ENCODE measurements around the gene SPEF1. TPM values are rescaled to one million over a fixed set of nuclear protein-coding genes. Genes with fewer than 3 reads are reported as not detected.

SPEF1 gene
- total RNA-seq, 4 donors from 2014 or later: 0.26 to 1.3 (median 0.37) TPM; not detected in 1

DNA sequence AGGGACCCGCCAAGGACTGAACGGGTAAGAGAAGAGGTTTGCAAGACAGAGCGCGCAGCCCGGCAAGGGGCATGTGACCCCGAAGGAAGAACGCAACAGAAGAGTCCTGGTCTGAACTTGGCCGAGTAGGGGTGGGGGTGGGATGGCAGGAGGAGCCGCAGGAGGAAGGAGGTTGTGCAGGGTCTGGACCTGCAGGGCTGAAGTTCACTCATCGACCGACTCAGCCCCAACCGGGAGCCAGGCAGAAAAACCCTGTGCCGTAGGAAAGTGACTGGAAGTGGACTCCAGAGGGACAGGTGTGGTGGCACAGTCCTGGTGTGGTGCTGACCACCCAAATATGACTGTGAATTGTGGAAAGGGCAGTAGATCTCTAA lies 28.9 kb downstream of the SPEF1 start:
- DNase-seq: no peak
- Histone ChIP-seq H3K36me3 (no peaks in the 10 kb centered on the region), H3K4me3 (no peak overlapping the region), H3K4me1 (no peaks in the 10 kb centered on the region), H3K27ac (no peak overlapping the region), H3K9me3 (no peaks in the 10 kb centered on the region), H3K27me3 (no peaks in the 10 kb centered on the region)
- intact Hi-C loops (cut with DNase I; ENCODE audit: low total_unique reads): no loop called here
- TF ChIP-seq, protein P1, sequence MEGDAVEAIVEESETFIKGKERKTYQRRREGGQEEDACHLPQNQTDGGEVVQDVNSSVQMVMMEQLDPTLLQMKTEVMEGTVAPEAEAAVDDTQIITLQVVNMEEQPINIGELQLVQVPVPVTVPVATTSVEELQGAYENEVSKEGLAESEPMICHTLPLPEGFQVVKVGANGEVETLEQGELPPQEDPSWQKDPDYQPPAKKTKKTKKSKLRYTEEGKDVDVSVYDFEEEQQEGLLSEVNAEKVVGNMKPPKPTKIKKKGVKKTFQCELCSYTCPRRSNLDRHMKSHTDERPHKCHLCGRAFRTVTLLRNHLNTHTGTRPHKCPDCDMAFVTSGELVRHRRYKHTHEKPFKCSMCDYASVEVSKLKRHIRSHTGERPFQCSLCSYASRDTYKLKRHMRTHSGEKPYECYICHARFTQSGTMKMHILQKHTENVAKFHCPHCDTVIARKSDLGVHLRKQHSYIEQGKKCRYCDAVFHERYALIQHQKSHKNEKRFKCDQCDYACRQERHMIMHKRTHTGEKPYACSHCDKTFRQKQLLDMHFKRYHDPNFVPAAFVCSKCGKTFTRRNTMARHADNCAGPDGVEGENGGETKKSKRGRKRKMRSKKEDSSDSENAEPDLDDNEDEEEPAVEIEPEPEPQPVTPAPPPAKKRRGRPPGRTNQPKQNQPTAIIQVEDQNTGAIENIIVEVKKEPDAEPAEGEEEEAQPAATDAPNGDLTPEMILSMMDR (IDR thresholded peaks at IDR 0.05): no peak
- TF ChIP-seq POLR2A (IDR thresholded peaks at IDR 0.05): no peak

DNA sequence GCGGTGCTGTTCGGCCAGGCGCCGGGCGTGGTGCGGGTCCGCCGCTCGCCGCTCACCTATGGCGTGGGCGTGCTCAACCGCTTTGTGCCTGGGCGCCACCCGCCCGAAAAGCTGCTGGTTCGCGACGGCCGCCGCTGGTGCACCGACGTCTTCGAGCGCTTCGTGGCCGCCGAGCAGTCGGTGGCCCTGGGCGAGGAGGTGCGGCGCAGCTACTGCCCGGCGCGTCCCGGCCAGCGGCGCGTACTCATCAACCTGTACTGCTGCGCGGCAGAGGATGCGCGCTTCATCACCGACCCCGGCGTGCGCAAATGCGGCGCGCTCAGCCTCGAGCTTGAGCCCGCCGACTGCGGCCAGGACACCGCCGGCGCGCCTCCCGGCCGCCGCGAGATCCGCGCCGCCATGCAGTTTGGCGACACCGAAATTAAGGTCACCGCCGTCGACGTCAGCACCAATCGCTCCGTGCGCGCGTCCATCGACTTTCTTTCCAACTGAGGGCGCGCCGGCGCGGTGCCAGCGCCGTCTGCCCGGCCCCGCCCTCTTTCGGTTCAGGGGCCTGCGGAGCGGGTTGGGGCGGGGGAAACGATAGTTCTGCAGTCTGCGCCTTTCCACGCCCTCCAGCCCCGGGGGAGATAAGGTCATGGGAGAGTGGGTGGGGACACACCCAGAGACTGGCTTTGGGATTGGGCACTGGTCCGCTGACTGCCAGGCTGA lies 29.4 kb downstream of the SPEF1 start:
- no peak overlapping the region for H3K27ac ChIP-seq
- H3K4me1 ChIP-seq: no peaks in the 10 kb centered on the region
- no peak for DNase-seq
- no peaks in the 10 kb centered on the region for H3K27me3 ChIP-seq
- no peaks in the 10 kb centered on the region for H3K9me3 ChIP-seq
- no peak for TF ChIP-seq POLR2A (IDR thresholded peaks at IDR 0.05)
- TF ChIP-seq, protein P1 (IDR thresholded peaks at IDR 0.05): no peak
- H3K36me3 ChIP-seq: no peaks in the 10 kb centered on the region
- intact Hi-C loops (cut with DNase I; ENCODE audit: low total_unique reads): no loop called here
- H3K4me3 ChIP-seq: no peak overlapping the region

DNA sequence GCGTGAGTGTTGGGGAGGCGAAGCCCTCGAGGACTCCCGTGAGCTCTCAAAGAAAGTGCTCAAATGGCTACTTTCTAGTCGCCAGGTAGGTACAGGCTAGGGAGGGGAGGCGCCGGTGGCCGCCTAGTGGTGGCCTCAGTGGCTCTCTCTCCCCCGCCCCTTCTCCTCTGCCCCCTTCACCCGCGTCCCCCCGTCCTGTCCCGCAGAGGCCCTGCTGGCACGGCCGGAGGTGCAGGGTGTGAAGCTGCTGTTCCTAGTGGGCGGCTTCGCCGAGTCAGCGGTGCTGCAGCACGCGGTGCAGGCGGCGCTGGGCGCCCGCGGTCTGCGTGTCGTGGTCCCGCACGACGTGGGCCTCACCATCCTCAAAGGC lies 30.0 kb downstream of the SPEF1 start:
- Histone ChIP-seq H3K4me1 (no peaks in the 10 kb centered on the region), H3K9me3 (no peaks in the 10 kb centered on the region), H3K4me3 (no peak overlapping the region), H3K27ac (no peak overlapping the region), H3K36me3 (no peaks in the 10 kb centered on the region), H3K27me3 (no peaks in the 10 kb centered on the region)
- no peak for DNase-seq
- no peak for TF ChIP-seq POLR2A (IDR thresholded peaks at IDR 0.05)
- TF ChIP-seq, protein P1 (IDR thresholded peaks at IDR 0.05): no peak
- intact Hi-C loops (cut with DNase I; ENCODE audit: low total_unique reads): no loop called here

DNA sequence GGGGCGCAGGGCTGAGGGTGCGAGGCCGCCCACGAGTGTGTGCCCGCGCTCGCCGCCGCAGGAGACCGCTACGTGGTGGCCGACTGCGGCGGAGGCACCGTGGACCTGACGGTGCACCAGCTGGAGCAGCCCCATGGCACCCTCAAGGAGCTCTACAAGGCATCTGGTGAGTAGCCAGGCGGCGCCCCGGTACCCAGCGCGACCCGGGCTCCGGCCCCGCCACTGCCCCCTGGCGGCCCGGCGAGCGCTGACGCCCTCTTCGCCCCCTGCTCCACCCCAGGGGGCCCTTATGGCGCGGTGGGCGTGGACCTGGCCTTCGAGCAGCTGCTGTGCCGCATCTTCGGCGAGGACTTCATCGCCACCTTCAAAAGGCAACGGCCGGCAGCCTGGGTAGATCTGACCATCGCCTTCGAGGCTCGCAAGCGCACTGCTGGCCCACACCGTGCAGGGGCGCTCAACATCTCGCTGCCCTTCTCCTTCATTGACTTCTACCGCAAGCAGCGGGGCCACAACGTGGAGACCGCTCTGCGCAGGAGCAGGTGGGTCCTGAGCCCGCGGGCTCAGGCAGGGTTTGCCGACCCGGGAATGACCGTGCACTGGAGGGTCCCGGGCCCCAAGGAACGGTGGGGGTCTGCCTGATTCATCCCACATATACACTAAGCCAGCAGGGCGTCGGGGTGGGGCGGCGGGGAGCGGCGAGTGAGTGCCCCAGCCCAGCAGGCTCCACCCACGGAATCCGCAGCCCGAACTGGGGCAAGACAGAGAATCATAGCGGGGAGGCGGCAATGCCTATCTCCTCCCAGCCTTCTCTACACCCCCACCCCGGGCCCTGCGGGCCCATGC lies 31.3 kb downstream of the SPEF1 start:
- H3K9me3 ChIP-seq: no peaks in the 10 kb centered on the region
- H3K27ac ChIP-seq: no peak overlapping the region
- H3K27me3 ChIP-seq: no peaks in the 10 kb centered on the region
- intact Hi-C loops (cut with DNase I; ENCODE audit: low total_unique reads): no loop called here
- no peaks in the 10 kb centered on the region for H3K4me1 ChIP-seq
- H3K36me3 ChIP-seq: no peaks in the 10 kb centered on the region
- no peak overlapping the region for H3K4me3 ChIP-seq
- TF ChIP-seq, protein P1 (IDR thresholded peaks at IDR 0.05): peak in 3 of 4 experiments; percentile 8 to 35 (median 26)
- TF ChIP-seq POLR2A (IDR thresholded peaks at IDR 0.05): no peak
- no peak for DNase-seq

DNA sequence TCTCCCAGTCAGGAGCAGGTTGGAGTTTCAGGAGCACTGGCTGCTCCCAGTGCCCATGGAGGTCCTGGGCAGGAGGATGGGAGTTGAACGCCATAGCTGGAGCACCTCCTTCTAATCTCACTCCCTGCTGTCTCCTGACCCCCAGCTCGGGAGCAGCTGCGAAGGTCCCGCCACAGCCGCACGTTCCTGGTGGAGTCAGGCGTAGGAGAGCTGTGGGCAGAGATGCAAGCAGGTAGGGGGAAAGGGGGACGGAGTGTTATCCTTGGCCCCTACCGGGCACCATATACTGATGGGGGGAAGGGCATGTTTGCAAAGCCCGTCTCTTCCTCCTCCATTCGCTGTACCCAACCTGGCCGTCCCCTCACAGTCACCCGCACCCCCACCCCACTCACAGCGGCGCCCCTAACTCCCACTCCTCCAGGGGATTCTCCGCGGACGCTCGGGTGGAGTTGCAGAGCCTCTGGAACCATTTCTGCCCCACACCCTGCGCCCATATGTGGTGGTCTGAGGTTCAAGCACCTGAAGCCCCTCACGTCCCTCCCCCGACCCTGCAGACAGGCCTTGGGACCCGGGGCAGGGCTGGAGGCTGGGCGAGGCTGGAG lies 32.1 kb downstream of the SPEF1 start:
- intact Hi-C loops (cut with DNase I; ENCODE audit: low total_unique reads): no loop called here

More for the DNA sequence above, 32.1 kb downstream of the SPEF1 start:
- no peaks in the 10 kb centered on the region for H3K27me3 ChIP-seq
- no peaks in the 10 kb centered on the region for H3K4me1 ChIP-seq
- no peaks in the 10 kb centered on the region for H3K36me3 ChIP-seq
- TF ChIP-seq, protein P1 (IDR thresholded peaks at IDR 0.05): no peak
- no peak for TF ChIP-seq POLR2A (IDR thresholded peaks at IDR 0.05)
- no peak for DNase-seq
- no peaks in the 10 kb centered on the region for H3K9me3 ChIP-seq
- no peak overlapping the region for H3K27ac ChIP-seq
- no peak overlapping the region for H3K4me3 ChIP-seq
